Measurements from ENCODE around the gene ACOT4. TPM values are rescaled to one million over a fixed set of nuclear protein-coding genes. Genes with fewer than 3 reads are reported as not detected.

Gene ACOT4
- total and polyA plus RNA-seq, 7 donors, result 0.11 to 2.5 (median 0.30) TPM

DNA sequence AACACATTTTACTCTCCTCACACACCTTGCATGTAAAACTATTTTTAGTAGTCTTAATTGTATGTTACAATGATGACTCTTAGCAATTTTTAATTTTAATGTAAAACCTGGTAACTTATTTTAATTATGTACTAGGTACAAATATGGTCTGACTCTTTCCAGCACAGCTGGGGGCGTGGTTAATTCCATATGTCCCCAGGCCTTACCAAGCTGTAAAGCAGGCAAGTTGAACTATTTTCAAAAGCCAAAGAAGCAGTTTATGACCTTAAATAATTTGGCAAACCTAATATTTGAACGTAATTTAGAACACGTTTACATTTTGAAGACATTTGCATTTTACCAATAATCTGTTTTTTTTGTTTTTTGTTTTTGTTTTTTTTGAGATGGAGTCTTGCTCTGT, 11.3 kb downstream of the ACOT4 start:
- DNase-seq (no peak), ATAC-seq (no peak)
- TF ChIP-seq, protein P1, sequence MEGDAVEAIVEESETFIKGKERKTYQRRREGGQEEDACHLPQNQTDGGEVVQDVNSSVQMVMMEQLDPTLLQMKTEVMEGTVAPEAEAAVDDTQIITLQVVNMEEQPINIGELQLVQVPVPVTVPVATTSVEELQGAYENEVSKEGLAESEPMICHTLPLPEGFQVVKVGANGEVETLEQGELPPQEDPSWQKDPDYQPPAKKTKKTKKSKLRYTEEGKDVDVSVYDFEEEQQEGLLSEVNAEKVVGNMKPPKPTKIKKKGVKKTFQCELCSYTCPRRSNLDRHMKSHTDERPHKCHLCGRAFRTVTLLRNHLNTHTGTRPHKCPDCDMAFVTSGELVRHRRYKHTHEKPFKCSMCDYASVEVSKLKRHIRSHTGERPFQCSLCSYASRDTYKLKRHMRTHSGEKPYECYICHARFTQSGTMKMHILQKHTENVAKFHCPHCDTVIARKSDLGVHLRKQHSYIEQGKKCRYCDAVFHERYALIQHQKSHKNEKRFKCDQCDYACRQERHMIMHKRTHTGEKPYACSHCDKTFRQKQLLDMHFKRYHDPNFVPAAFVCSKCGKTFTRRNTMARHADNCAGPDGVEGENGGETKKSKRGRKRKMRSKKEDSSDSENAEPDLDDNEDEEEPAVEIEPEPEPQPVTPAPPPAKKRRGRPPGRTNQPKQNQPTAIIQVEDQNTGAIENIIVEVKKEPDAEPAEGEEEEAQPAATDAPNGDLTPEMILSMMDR (IDR thresholded peaks at IDR 0.05), result no peak
- Histone ChIP-seq H3K9me3 (no peaks in the 10 kb centered on the region), H3K27ac (no peak overlapping the region), H3K4me1 (no peaks in the 10 kb centered on the region), H3K36me3 (ENCODE audit: insufficient read depth in 1 of 2, low read depth in 1 of 2) (no peaks in the 10 kb centered on the region), H3K27me3 (ENCODE audit: insufficient read depth in 3 of 3, low read length in 2 of 3) (no peaks in the 10 kb centered on the region), H3K4me3 (no peak overlapping the region)
- WGBS, 3 donors, result 81 to 85% (median 82%) methylated on average over 3 of the region's 3 CpGs
- intact Hi-C loops (cut with DNase I), result no loop called here

DNA sequence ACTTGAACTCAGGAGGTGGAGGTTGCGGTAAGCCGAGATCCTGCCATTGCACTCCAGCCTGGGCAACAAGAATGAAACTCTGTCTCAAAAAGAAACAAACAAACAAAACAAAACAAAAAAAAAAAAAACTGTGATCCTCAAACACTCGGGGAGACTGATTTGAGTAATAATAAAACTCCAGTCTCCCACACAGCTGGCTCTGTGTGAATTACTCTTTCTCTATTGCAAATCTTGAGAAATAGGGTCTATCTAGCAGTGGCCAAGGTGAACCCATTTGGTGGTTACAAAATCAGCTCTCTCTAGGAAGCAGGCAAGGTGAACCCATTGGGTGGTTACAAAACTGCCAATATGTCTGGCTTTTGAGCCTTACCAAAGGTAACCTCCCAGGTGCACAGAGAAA, 14.6 kb downstream of the ACOT4 start:
- H3K4me3 ChIP-seq, result no peak overlapping the region
- DNase-seq, result no peak
- no peak overlapping the region for H3K27ac ChIP-seq
- no peaks in the 10 kb centered on the region for H3K36me3 ChIP-seq (ENCODE audit: insufficient read depth in 1 of 2, low read depth in 1 of 2)
- no peaks in the 10 kb centered on the region for H3K4me1 ChIP-seq
- TF ChIP-seq, protein P1 (IDR thresholded peaks at IDR 0.05), result no peak
- intact Hi-C loops (cut with DNase I), result no loop called here
- WGBS, 3 donors, result 89 to 94% (median 92%) methylated on average over 3 of the region's 3 CpGs
- H3K9me3 ChIP-seq, result no peaks in the 10 kb centered on the region
- H3K27me3 ChIP-seq (ENCODE audit: insufficient read depth in 3 of 3, low read length in 2 of 3), result no peaks in the 10 kb centered on the region
- ATAC-seq, result no peak

DNA sequence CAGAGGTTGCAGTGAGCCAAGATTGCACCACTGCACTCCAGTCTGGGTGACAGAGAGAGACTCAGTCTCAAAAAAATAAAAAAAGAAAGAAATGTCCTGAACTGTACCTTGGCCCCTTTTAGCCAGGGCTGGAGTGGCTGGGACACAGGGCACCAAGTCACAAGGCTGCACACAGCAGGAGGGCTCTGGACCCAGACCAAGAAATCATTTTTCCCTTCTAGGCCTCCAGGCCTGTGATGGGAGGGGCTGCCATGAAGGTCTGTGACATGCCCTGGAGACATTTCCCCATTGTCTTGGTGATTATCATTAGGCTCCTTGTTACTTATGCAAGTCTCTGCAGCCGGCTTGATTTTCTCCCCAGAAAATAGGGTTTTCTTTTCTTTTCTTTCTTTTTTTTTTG, 15.6 kb downstream of the ACOT4 start:
- ATAC-seq (no peak), DNase-seq (no peak)
- intact Hi-C loops (cut with DNase I), result no loop called here
- TF ChIP-seq, protein P1 (IDR thresholded peaks at IDR 0.05), result no peak
- Histone ChIP-seq H3K4me1 (no peaks in the 10 kb centered on the region), H3K36me3 (ENCODE audit: insufficient read depth in 1 of 2, low read depth in 1 of 2) (no peaks in the 10 kb centered on the region), H3K4me3 (no peak overlapping the region), H3K27me3 (ENCODE audit: insufficient read depth in 3 of 3, low read length in 2 of 3) (no peaks in the 10 kb centered on the region), H3K27ac (no peak overlapping the region), H3K9me3 (no peaks in the 10 kb centered on the region)
- 89 to 93% (median 92%) methylated on average over 1 of the region's 1 CpG for WGBS, 3 donors

DNA sequence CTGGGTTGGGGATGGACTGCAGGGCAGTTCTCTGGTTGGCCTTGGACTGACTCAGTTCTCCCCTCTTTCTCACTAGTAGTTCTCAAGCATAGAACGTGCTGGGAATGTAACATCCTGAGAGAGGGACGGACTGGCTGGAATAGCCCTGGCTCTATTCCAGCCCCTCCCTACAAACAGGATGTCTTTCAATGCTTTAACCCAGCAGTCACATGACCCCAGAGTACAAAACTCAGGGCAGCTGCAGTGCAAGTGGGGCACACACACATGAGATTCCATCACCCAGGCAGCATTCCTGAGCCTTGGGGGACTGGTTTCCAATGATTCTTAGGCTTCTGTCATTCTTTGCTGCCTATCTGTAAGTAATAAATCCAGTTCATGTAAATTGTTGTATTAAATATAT, 19.0 kb downstream of the ACOT4 start:
- intact Hi-C loops (cut with DNase I), result loop anchor here in 1 of 2 donors (5.0 kb wide), 2 partner anchors 43 to 118 kb away; partner anchors contain the start of genes ACOT2 and RIOX1
- TF ChIP-seq, protein P1 (IDR thresholded peaks at IDR 0.05), result no peak
- H3K9me3 ChIP-seq, result no peaks in the 10 kb centered on the region
- no peaks in the 10 kb centered on the region for H3K36me3 ChIP-seq (ENCODE audit: insufficient read depth in 1 of 2, low read depth in 1 of 2)
- H3K27ac ChIP-seq, result no peak overlapping the region
- ATAC-seq (no peak), DNase-seq (no peak)
- H3K4me1 ChIP-seq, result no peaks in the 10 kb centered on the region
- no peaks in the 10 kb centered on the region for H3K27me3 ChIP-seq (ENCODE audit: insufficient read depth in 3 of 3, low read length in 2 of 3)
- no peak overlapping the region for H3K4me3 ChIP-seq
- 18 to 48% (median 30%) methylated on average over 2 of the region's 2 CpGs for WGBS, 3 donors
